Measurements from ENCODE around the gene RHCE.
"Not testable (repeated sequence)": the region's sequence is repeated elsewhere in the genome, so short reads cannot be mapped to it uniquely, and the experiment has no call there.

DNA sequence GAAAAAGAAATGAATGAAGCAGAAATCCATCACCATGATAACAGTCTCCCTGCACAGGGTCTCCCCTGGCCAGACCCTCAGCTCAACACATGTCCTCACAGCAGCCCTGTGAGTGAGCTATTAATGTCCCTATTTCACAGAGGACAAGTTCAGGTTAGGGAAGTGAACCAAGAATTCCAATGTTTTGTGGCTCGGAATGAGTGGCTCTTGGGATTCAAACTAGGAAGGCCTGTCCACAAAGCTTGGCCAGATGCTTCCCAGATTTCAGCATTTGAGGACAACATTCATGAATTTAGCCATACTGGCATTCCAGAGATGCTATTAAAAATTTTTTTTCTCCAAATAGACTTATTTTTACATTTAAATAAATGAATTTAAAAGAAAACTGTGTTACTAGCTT is 38.1 kb downstream of the RHCE start:
- TF ChIP-seq, protein P1, sequence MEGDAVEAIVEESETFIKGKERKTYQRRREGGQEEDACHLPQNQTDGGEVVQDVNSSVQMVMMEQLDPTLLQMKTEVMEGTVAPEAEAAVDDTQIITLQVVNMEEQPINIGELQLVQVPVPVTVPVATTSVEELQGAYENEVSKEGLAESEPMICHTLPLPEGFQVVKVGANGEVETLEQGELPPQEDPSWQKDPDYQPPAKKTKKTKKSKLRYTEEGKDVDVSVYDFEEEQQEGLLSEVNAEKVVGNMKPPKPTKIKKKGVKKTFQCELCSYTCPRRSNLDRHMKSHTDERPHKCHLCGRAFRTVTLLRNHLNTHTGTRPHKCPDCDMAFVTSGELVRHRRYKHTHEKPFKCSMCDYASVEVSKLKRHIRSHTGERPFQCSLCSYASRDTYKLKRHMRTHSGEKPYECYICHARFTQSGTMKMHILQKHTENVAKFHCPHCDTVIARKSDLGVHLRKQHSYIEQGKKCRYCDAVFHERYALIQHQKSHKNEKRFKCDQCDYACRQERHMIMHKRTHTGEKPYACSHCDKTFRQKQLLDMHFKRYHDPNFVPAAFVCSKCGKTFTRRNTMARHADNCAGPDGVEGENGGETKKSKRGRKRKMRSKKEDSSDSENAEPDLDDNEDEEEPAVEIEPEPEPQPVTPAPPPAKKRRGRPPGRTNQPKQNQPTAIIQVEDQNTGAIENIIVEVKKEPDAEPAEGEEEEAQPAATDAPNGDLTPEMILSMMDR (conservative IDR thresholded peaks at IDR 0.05; ENCODE audit: low read depth, low read length): not testable (repeated sequence)
- TF ChIP-seq EZH2 (IDR thresholded peaks at IDR 0.05; ENCODE audit: borderline replicate concordance, low read depth, low read length, poor library complexity, severe bottlenecking): not testable (repeated sequence)

Measured in A673 (cell line).